Small intestine (tissue), 7 donors: ENCODE results near the gene TIAM1. TPM values are rescaled to one million over a fixed set of nuclear protein-coding genes. Genes with fewer than 3 reads are reported as not detected.

Experiments
- DNase-seq, 2 donors: peaks; one replicate each; pipeline versions ENCODE4 v3.0.0 to v3.0.0-alpha.2; 2013
- FAIRE-seq: peaks from 2 replicates; lab custom pipeline; 2012; peaks lifted over from hg19 to GRCh38; lab: Jason Lieb, UNC
- H3K27ac ChIP-seq, 3 donors: one replicate each; pipeline ENCODE4 v1.5.1; 2013; ENCODE audit warnings: low read length in 2 of 3, mild to moderate bottlenecking in 2 of 3, control low read depth in 1 of 3, inconsistent platforms in 1 of 3, low read depth in 1 of 3, moderate library complexity in 1 of 3
- H3K27me3 ChIP-seq, 3 donors: one replicate each; pipeline ENCODE4 v1.6.1; 2013; ENCODE audit warnings: low read length in 3 of 3, inconsistent platforms in 1 of 3; ENCODE audit not compliant: control insufficient read depth in 3 of 3, insufficient read depth in 3 of 3
- H3K36me3 ChIP-seq, 3 donors: one replicate each; pipeline ENCODE4 v1.6.1; 2013; ENCODE audit warnings: low read length in 3 of 3, inconsistent platforms in 1 of 3, low read depth in 1 of 3, mild to moderate bottlenecking in 1 of 3, moderate library complexity in 1 of 3; ENCODE audit not compliant: control insufficient read depth in 3 of 3, insufficient read depth in 2 of 3
- H3K4me1 ChIP-seq, 3 donors: one replicate each; pipeline ENCODE4 v1.6.1; 2013; ENCODE audit warnings: low read length in 2 of 3, inconsistent platforms in 1 of 3, low read depth in 1 of 3, mild to moderate bottlenecking in 1 of 3, moderate library complexity in 1 of 3; ENCODE audit not compliant: control insufficient read depth in 3 of 3, insufficient read depth in 2 of 3
- H3K4me3 ChIP-seq, 3 donors: one replicate each; pipeline ENCODE4 v1.5.1; 2013; ENCODE audit warnings: low read length in 3 of 3, control low read depth in 1 of 3, inconsistent platforms in 1 of 3, low read depth in 1 of 3, mild to moderate bottlenecking in 1 of 3, moderate library complexity in 1 of 3
- H3K9me3 ChIP-seq, 2 donors: one replicate each; pipeline ENCODE4 v1.6.1; 2013; ENCODE audit warnings: low read depth in 1 of 2, low read length in 1 of 2; ENCODE audit not compliant: control insufficient read depth in 2 of 2, insufficient read depth in 1 of 2
- WGBS, 3 donors: extraction: QIAGEN DNeasy Blood & Tissue Kit; methylation state at CpG; one replicate each; pipeline ENCODE4 v1.1.7; 2013; 5-methylcytosine and 5-hydroxymethylcytosine counted together
- polyA plus RNA-seq, 4 donors: library from polyadenylated mRNA; stranded (reverse) in 3 of 4; unstranded in 1 of 4; fragments of 200-250 nt in 3 of 4; fragments of 120-200 nt in 1 of 4; gene quantifications; one replicate each; pipeline versions ENCODE4 v1.2.1 to v1.2.3, GENCODE V29; 2013
- donor health status: healthy with polysubstance abuse.
- donor health status: control.
- donor health status: control.
- donor health status: Bipolar disorder and iron deficiency.
- donor health status: healthy.

Gene TIAM1
- polyA plus RNA-seq, 4 donors, result 0.45 to 4.1 (median 2.4) TPM

DNA sequence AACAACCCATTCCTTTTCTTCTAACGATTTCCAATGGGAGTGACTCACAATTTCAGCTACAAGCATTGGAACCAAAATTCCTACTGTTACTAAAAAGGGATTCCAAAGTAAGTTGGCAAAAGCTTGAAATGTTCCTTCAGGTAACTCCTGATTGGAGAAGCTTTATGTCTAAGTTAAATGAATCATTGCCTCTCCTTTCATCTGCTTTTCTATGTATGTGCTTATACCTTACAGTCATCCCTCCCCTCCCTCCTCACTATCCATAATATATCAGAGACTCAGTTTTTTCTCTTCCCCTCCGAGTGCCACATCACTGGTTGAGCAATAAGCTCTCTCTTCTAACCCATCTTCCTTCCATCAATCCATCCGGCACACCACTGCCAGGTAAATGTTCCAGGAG is 86.8 kb downstream of the TIAM1 start:
- H3K4me3 ChIP-seq, result no peak overlapping the region
- H3K27me3 ChIP-seq, result no peaks in the 10 kb centered on the region
- no peaks in the 10 kb centered on the region for H3K9me3 ChIP-seq
- no peaks in the 10 kb centered on the region for H3K4me1 ChIP-seq
- H3K27ac ChIP-seq, result no peak overlapping the region
- no peaks in the 10 kb centered on the region for H3K36me3 ChIP-seq
- FAIRE-seq, result no peak
- no peak for DNase-seq
- WGBS, 3 donors, result 79 to 82% (median 81%) methylated on average over 3 of the region's 3 CpGs

GRCh38 chr21:31255896-31256295 is 88.2 kb downstream of the TIAM1 start:
- no peak overlapping the region for H3K27ac ChIP-seq
- 87 to 96% (median 94%) methylated on average over 2 of the region's 2 CpGs for WGBS, 3 donors
- no peaks in the 10 kb centered on the region for H3K9me3 ChIP-seq
- no peak for FAIRE-seq
- H3K36me3 ChIP-seq, result no peaks in the 10 kb centered on the region
- no peak overlapping the region for H3K4me3 ChIP-seq
- H3K27me3 ChIP-seq, result no peaks in the 10 kb centered on the region
- no peaks in the 10 kb centered on the region for H3K4me1 ChIP-seq
- DNase-seq, result no peak

DNA sequence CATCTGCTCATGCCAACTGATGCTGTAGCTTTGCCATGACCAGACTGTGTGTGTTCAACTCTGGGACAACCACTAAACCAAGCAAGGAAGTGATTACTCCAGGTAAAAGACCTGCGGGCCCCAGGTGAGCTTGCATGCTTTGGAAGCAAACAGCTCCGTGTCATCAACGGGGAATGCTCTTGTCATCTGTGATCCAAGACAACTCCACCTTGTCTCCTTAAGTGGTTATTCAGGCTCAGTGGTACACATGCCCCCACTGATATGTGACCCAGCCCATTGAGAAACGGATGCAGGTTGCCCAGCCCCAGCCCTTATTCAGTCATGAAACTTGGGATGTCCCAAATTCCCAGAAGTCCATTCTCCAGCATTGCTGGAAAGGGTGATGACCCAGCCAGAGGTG is 89.0 kb downstream of the TIAM1 start:
- H3K9me3 ChIP-seq, result no peaks in the 10 kb centered on the region
- FAIRE-seq, result no peak
- H3K27ac ChIP-seq, result no peak overlapping the region
- H3K4me1 ChIP-seq, result no peaks in the 10 kb centered on the region
- 78 to 89% (median 84%) methylated on average over 4 of the region's 4 CpGs for WGBS, 3 donors
- no peaks in the 10 kb centered on the region for H3K36me3 ChIP-seq
- no peaks in the 10 kb centered on the region for H3K27me3 ChIP-seq
- DNase-seq, result no peak
- H3K4me3 ChIP-seq, result no peak overlapping the region

DNA sequence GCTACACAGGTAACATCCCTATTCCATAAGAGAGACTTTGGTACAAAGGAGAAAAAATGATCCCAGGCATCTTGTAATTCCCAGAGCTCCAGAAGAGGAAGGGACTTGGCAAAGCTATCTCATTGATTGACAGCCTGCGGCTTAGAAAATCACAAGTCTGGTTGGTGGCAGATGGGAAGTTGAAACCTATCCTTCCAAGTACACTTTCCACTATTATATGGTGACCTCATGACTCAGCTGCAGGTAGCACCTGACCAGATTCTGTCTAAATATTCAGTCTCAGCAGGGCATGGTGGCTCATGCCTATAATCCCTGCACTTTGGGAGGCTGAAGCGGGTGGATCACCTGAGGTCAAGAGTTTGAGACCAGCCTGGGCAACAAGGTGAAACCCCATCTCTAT is 89.9 kb downstream of the TIAM1 start:
- no peak overlapping the region for H3K27ac ChIP-seq
- H3K4me3 ChIP-seq, result no peak overlapping the region
- H3K36me3 ChIP-seq, result no peaks in the 10 kb centered on the region
- 93 to 98% (median 94%) methylated on average over 2 of the region's 2 CpGs for WGBS, 3 donors
- no peaks in the 10 kb centered on the region for H3K9me3 ChIP-seq
- DNase-seq (no peak), FAIRE-seq (no peak)
- no peaks in the 10 kb centered on the region for H3K27me3 ChIP-seq
- no peaks in the 10 kb centered on the region for H3K4me1 ChIP-seq

DNA sequence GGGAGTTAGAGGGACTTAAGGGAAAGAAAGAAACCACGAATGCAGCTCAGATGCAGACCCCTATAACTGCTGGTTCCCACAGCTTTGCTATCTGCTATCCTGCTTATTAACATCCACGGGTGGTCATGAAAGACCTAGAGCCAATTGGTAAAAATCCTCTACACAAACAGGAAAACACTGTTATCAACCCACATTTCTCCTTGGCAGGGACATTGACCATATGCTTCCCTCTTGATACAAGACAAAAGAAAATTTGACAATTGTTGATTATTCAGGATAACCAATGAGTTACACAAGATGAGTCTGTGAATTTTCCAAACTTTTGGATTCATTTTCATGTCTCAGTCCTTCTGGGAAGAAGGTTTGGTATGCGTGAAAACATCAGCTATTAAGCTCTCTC is 90.4 kb downstream of the TIAM1 start:
- 54 to 68% (median 67%) methylated on average over 3 of the region's 3 CpGs for WGBS, 3 donors
- no peaks in the 10 kb centered on the region for H3K27me3 ChIP-seq
- DNase-seq (no peak), FAIRE-seq (no peak)
- H3K4me3 ChIP-seq, result no peak overlapping the region
- H3K4me1 ChIP-seq, result no peaks in the 10 kb centered on the region
- no peaks in the 10 kb centered on the region for H3K9me3 ChIP-seq
- no peaks in the 10 kb centered on the region for H3K36me3 ChIP-seq
- H3K27ac ChIP-seq, result no peak overlapping the region

- no peaks in the 10 kb centered on the region for H3K27me3 ChIP-seq
- no peak for DNase-seq
- no peak overlapping the region for H3K27ac ChIP-seq
- no peaks in the 10 kb centered on the region for H3K4me1 ChIP-seq
- H3K9me3 ChIP-seq, result no peaks in the 10 kb centered on the region
- H3K4me3 ChIP-seq, result no peak overlapping the region
- 80 to 83% (median 81%) methylated on average over 6 of the region's 6 CpGs for WGBS, 3 donors
- H3K36me3 ChIP-seq, result no peaks in the 10 kb centered on the region
- FAIRE-seq, result no peak
These were observed 91.5 kb downstream of the TIAM1 start for GRCh38 chr21:31252611-31253010.

GRCh38 chr21:31252091-31252490 is 92.0 kb downstream of the TIAM1 start:
- no peaks in the 10 kb centered on the region for H3K9me3 ChIP-seq

GRCh38 chr21:31251686-31252085 is 92.4 kb downstream of the TIAM1 start:
- FAIRE-seq (no peak), DNase-seq (no peak)
- Histone ChIP-seq H3K36me3 (no peaks in the 10 kb centered on the region), H3K4me3 (no peak overlapping the region), H3K27ac (no peak overlapping the region), H3K9me3 (no peaks in the 10 kb centered on the region), H3K27me3 (no peaks in the 10 kb centered on the region), H3K4me1 (no peaks in the 10 kb centered on the region)
- WGBS, 3 donors, result 95 to 97% (median 96%) methylated on average over 28 of the region's 28 CpGs

More at GRCh38 chr21:31252091-31252490, 92.0 kb downstream of the TIAM1 start:
- Histone ChIP-seq H3K4me3 (no peak overlapping the region), H3K27ac (no peak overlapping the region), H3K36me3 (no peaks in the 10 kb centered on the region), H3K4me1 (no peaks in the 10 kb centered on the region), H3K27me3 (no peaks in the 10 kb centered on the region)
- FAIRE-seq, result no peak
- WGBS, 3 donors, result 88 to 93% (median 91%) methylated on average over 14 of the region's 14 CpGs
- no peak for DNase-seq

GRCh38 chr21:31248598-31248997 is 95.5 kb downstream of the TIAM1 start:
- 71 to 83% (median 83%) methylated on average over 2 of the region's 2 CpGs for WGBS, 3 donors
- no peaks in the 10 kb centered on the region for H3K36me3 ChIP-seq
- no peaks in the 10 kb centered on the region for H3K4me1 ChIP-seq
- no peaks in the 10 kb centered on the region for H3K27me3 ChIP-seq
- DNase-seq (no peak), FAIRE-seq (no peak)
- no peaks in the 10 kb centered on the region for H3K9me3 ChIP-seq
- H3K27ac ChIP-seq, result no peak overlapping the region
- no peak overlapping the region for H3K4me3 ChIP-seq
